GM12891 (cell line): ENCODE results near the gene SPON1.
A peak's percentile ranks its signal among the peaks of the same experiment; 100 is the strongest.

Experiments used
- DNase-seq: peaks from one replicate; pipeline ENCODE4 v3.0.0; 2011; ENCODE audit warnings: low spot score; ENCODE audit not compliant: insufficient read length
- FAIRE-seq: peaks from 2 replicates; lab custom pipeline; 2011; peaks lifted over from hg19 to GRCh38; lab: Jason Lieb, UNC
- PAX5 ChIP-seq: IDR thresholded peaks from 2 replicates; pipeline ENCODE4 v1.6.1; 2011; ENCODE audit warnings: low read length, moderate library complexity, mild to moderate bottlenecking; ENCODE audit not compliant: insufficient read depth, severe bottlenecking
- POLR2A ChIP-seq: IDR thresholded peaks from 2 replicates; pipeline ENCODE4 v1.6.1; 2011; ENCODE audit warnings: low read depth, low read length, control low read depth
- POLR2AphosphoS5 ChIP-seq: IDR thresholded peaks from 2 replicates; pipeline ENCODE4 v1.6.1; 2011; ENCODE audit warnings: low read depth, low read length, control low read depth
- POU2F2 ChIP-seq: IDR thresholded peaks from 2 replicates; pipeline ENCODE4 v1.6.1; 2011; ENCODE audit warnings: low read depth, mild to moderate bottlenecking, control low read depth, low read length, moderate library complexity
- SPI1 ChIP-seq: IDR thresholded peaks from 2 replicates; pipeline ENCODE4 v1.6.1; 2011; ENCODE audit warnings: low read depth, low read length, control low read depth
- TAF1 ChIP-seq: IDR thresholded peaks from 2 replicates; pipeline ENCODE4 v1.6.1; 2011; ENCODE audit warnings: low read depth, low read length, control low read depth

The SPON1 gene

GRCh38 chr11:14259878-14260277 is 297.4 kb downstream of the SPON1 start:
- no peak for TF ChIP-seq TAF1
- no peak for TF ChIP-seq POLR2A
- no peak for TF ChIP-seq POLR2AphosphoS5
- TF ChIP-seq POU2F2: no peak
- TF ChIP-seq SPI1: no peak
- TF ChIP-seq PAX5: no peak
- DNase-seq (no peak), FAIRE-seq (no peak)

GRCh38 chr11:14261066-14261465 is 298.5 kb downstream of the SPON1 start:
- FAIRE-seq (no peak), DNase-seq (no peak)
- TF ChIP-seq POLR2AphosphoS5 (no peak), TAF1 (no peak), PAX5 (no peak), SPI1 (no peak), POLR2A (no peak), POU2F2 (no peak)

- DNase-seq: no peak
- no peak for FAIRE-seq
- TF ChIP-seq POU2F2: no peak
- TF ChIP-seq PAX5: no peak
- TF ChIP-seq POLR2AphosphoS5: no peak
- no peak for TF ChIP-seq POLR2A
- TF ChIP-seq TAF1: no peak
- TF ChIP-seq SPI1: no peak
Measured at GRCh38 chr11:14262271-14262846, 299.8 kb downstream of the SPON1 start.

GRCh38 chr11:14264966-14265365 is 302.4 kb downstream of the SPON1 start:
- FAIRE-seq (no peak), DNase-seq (no peak)
- no peak for TF ChIP-seq POLR2AphosphoS5

DNA sequence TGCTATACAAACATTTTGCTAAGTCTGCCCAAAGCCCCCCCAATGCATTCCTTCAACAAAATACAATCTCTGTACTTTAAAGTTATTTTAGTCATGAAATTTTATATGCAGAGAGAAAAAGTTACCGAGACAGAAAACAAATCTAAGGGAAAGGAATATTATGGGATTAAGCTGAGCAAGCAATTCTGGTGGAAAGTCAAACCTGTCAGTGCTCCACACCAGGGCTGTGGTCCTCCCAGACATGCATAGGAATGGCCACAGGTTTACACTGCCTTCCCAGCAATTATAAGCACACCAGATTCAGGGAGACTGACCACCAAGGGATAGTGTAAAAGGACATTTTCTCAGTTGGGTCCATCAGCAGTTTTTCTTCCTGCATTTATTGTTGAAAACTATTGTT is 304.1 kb downstream of the SPON1 start:
- TF ChIP-seq POU2F2 (no peak), PAX5 (no peak), SPI1 (no peak), TAF1 (no peak), POLR2A (no peak), POLR2AphosphoS5 (no peak)
- FAIRE-seq (no peak), DNase-seq (no peak)

DNA sequence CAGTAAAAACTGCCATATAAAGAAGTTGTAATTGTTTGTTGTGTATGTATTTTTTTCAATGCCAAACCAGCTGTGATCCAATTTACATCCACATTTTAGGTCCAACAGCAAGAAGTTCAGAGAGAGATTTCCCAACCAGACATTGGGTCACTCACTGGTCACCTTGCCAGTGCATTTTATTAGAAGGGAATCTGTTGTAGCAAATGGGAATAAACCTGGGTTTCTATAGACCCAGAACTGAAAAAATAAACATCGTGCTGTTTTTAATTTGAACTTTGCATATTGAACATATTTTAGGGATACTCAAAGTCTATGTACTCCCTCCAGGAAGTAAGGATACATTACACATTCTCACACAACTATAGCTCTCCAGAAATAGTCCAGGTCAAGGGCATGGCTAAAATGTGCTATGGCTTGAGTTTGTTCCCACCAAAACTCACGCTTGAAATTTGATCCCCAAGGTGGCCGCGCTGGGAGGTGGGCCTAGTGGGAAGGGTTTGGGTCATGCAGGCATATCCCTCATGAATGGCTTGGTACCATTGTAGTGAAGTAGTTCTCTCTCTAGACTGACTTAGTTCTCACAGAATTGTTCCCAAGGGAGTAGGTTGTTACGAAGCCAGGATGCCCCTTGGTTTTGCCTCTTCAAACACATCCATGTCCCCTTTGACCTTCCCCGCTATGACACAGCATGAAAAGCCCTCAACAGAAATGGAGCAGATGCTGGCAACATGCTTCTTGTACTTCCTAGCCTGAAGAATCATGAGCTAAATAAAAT is 305.5 kb downstream of the SPON1 start:
- no peak for DNase-seq
- FAIRE-seq: no peak
- no peak for TF ChIP-seq PAX5
- no peak for TF ChIP-seq POLR2AphosphoS5
- TF ChIP-seq POLR2A: no peak
- TF ChIP-seq POU2F2: no peak
- no peak for TF ChIP-seq TAF1
- no peak for TF ChIP-seq SPI1

DNA sequence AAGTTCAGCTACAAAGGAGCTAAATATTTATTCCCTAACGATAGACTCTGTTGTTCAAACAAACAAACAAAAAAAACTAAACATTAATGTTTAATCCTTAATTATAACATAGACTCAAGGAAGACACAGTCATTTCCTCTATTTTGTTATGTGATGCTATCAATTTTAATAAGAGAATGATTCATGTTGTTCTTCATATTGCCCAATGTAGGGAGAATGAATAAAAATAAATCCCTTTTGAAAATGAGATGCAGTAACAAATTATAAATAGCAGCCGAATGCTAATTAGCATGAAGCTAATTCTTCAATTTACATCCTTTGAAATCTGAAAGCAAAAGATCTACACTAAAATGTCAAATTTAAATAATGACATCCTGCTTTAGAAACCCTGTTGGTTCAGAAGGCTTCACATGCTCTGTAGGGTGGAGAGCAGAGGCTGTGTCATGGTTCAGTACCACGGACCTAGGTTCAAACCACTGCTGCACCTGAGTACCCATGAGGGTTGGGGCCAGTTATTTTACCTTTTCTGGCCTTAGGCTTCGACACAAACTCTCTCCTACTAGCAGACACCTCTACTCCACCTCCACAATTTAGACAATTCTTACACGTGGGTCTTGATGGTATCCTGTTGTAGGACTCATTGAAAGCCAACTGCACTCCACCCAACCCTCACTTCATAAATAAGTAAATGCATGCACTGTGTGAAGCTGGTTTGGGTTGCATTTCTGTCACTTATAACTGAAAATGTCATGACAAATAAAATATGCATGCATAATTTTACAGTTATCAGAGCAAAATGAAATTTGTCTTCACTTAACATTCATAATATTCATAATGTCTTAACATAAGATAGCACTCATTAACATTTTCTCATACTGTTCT is 307.4 kb downstream of the SPON1 start:
- no peak for DNase-seq
- FAIRE-seq: no peak
- TF ChIP-seq POLR2A (no peak), POU2F2 (no peak), SPI1 (no peak)

GRCh38 chr11:14270690-14271542 is 308.4 kb downstream of the SPON1 start:
- DNase-seq: no peak
- TF ChIP-seq POLR2A: no peak
- no peak for TF ChIP-seq TAF1
- no peak for TF ChIP-seq PAX5
- TF ChIP-seq POU2F2: no peak
- no peak for TF ChIP-seq SPI1
- TF ChIP-seq POLR2AphosphoS5: no peak
- peak; percentile 20 for FAIRE-seq

GRCh38 chr11:14273895-14274294 is 311.4 kb downstream of the SPON1 start:
- DNase-seq (no peak), FAIRE-seq (no peak)
- TF ChIP-seq SPI1 (no peak), POLR2A (no peak), PAX5 (no peak), POU2F2 (no peak), POLR2AphosphoS5 (no peak), TAF1 (no peak)
